Stimulated activated CD8-positive, alpha-beta memory T cell treated with anti-CD3 and anti-CD28 coated beads, Interleukin-12 subunit alpha, Interleukin-12 subunit beta, amount 100 ng/mL, for 24 hours (primary cell): ENCODE data around the gene PPP1CA.
"Not testable (repeated sequence)": the region's sequence is repeated elsewhere in the genome, so short reads cannot be mapped to it uniquely, and the experiment has no call there.

ENCODE experiments used
- DNase-seq: peaks from one replicate; pipeline ENCODE4 v3.0.0-alpha.2; 2020; ENCODE audit errors: extremely low read depth

Gene PPP1CA

DNA sequence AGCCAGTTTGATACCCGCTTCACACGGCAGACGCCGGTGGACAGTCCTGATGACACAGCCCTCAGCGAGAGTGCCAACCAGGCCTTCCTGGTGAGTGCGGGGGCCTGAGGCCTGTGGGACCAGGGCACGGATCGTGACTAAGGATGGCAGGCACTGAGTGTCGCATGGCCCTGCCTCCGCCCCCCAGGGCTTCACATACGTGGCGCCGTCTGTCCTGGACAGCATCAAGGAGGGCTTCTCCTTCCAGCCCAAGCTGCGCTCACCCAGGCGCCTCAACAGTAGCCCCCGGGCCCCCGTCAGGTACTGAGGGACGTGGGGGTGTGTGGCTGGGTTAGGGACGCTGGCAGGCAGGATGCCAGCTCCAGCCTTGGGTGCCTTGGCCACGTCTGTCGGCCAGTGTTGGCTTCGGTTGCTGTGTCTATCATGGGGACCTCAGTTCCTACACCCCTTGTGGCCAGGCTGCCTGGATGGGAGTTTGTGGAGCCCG, 32.8 kb upstream of the PPP1CA start:
- DNase-seq, result no peak

DNA sequence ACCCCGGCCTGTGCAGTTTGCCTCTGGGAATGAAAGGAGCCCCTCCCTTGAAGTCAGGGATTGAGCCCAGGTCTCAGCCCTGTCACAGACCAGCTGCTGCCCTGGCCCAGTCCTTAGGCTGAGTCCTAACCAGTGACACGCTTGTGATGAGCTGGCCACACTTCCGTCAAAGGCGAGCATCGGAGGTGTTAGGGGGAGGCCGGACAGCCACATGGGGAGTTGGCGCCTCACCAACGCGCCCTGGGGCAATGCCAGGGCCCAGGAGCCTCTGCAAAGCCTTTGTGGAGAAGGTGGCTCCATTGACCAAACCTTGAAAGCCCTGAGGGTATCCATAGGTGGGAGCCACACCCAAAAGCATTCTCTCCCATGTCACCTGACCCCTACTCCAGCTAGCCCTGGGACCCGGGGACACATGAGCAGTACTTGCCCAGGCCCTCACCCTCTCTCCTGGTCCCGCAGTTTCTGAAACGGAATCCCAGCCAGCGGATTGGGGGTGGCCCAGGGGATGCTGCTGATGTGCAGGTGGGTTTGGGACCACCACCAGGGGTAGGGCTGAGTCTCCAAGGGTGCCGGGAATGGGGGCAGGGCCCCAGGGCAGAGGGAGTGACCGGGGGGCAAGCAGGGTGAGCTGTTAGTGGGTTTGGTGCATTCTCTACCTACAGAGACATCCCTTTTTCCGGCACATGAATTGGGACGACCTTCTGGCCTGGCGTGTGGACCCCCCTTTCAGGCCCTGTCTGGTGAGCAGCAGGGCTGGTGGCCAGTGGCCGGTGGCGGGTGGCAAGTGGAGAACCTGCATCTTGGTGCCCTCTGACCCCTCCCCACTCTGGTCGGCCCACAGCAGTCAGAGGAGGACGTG, 32.1 kb upstream of the PPP1CA start:
- no peak for DNase-seq

DNA sequence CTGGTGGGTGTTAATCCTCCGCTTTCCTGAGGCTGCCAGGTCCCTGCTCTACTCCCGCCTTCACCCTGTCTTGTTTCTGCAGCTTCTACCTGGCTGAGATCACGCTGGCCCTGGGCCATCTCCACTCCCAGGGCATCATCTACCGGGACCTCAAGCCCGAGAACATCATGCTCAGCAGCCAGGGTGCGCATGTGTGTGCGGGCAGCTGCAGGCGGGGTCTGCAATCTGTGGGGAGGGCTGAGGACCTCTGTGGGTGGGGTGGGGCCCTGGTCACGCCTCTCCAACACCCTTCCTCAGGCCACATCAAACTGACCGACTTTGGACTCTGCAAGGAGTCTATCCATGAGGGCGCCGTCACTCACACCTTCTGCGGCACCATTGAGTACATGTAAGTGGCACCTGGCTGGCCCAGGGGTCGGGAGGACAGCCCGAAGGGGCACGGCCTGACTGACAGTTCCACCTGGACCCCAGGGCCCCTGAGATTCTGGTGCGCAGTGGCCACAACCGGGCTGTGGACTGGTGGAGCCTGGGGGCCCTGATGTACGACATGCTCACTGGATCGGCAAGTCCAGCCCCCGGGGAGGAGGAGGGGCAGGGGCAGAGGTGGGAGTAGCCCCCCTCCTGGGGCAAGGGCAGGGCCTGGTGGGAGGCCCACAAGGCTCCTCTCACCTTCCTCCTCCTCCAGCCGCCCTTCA, 31.1 kb upstream of the PPP1CA start:
- DNase-seq, result no peak

DNA sequence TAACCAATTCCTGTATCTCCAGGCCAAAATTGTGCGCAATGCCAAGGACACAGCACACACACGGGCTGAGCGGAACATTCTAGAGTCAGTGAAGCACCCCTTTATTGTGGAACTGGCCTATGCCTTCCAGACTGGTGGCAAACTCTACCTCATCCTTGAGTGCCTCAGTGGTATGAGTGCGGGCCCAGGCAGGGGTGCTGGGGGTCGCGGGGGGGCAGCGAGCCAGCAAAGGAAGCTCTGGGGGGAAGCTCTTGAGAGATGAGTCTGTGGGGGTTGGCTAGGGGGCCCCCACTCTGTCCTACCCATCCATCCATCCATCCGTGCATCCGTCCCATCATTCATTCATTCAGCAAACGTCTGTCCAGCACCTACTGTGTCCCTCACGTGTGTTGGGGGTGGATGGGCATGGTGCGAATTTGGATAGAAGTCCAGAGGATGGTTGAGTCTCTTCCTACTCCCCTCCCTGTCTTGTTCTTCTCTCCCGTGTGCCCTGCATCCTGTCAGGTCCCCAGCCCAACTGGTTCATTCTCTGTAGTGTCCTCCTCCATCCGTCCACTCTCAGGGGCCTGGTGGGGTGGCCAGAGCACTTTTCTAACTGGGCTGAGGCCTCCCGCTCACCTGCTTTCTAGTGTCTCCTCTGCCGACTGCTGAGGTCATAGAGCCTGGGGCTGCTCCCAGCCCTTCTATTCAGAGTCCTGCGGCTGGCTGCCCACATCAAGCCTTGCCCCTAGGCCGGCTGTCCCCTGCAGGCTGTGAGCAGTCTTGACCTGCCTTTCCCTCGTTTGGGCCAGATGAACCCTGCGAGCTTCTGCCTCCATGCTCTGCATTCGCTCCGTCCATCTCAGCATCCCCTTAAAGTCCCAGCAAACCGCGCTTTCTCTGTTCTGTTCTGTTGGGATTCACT, 29.9 kb upstream of the PPP1CA start:
- no peak for DNase-seq

DNA sequence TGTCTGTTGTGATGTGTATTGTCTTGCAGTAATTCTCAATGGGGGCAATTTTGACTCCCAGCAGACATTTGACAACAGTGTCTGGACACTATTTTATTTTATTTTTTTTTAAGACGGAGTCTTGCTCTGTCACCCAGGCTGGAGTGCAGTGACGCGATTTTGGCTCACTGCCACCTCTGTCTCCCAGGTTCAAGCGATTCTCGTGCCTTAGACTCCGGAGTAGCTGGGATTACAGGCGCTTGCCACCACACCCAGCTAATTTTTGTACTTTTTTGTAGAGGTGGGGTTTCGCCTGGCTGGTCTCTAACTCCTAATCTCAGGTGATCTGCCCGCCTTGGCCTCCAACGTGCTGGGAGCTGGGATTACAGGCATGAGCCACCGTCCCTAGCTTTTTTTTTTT, 28.1 kb upstream of the PPP1CA start:
- DNase-seq, result no peak

DNA sequence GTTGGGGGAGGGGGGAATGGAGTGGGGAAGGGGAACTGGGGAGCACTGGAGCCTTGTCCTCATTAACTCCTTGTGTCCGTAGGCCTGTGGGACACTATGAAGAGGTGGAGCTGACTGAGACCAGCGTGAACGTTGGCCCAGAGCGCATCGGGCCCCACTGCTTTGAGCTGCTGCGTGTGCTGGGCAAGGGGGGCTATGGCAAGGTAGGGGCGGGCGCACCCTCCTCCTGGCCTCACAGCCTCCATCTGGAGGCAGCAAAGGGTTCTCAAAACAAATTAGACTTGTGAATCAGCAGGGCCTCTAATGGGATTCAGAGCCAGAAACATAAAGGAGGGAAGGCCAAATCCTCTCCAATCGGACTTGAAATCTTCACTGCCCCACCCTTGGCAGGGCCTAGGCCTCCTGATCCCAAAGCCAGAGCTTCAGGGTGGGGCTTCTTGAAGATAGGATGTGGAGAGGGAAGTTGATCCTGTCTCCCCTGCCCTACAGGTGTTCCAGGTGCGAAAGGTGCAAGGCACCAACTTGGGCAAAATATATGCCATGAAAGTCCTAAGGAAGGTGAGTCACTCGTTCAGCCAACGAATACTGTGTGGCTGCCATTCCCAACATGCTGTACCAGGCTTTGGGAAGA, 27.5 kb upstream of the PPP1CA start:
- no peak for DNase-seq

DNA sequence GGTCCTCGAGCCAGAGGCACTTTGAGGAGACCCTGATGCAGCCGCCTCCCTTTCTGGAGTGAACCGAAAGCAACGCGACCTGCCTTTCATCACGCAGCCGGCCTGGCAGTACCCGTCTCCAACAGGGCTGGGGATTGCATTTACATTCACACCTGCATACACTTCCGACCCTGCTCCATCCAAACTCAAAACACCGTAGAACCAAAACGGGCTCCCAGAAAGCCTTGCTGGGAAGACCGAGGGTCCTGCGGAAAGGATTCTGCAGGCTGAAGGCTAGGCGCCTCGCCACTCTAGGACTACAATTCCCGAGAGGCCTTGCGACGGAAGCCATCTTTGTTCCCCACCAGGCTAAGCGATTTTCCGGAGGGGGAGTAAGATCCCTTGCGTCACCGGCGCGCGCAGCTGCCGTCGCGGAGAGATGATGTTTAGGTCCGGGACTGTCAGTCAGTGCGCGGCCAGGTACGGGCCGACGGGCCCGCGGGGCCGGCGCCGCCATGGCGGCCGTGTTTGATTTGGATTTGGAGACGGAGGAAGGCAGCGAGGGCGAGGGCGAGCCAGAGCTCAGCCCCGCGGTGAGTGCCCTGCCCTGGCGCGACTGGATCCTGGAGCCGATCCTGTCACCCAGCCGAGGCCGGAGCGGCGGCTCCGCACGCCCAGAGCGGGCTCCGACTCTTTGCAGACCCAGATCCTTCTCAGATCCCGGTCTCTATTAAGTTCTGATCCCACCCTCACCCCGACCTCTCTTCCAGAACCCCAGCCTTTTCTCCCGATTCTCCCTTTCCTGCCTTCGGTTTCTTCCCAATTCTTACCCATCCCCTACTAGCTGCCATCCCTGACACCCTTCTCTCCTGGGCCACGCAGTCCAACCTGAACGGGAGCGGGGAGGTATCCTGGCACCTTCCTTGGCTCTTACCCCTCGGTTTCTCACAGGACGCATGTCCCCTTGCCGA, 26.7 kb upstream of the PPP1CA start, which contains the start of gene RPS6KB2:
RPS6KB2 (plus strand) TSS at position 443 of the 950 bp plus-strand sequence; CDS start at position 495, 52 bp downstream.
- DNase-seq, result peak; percentile 99

DNA sequence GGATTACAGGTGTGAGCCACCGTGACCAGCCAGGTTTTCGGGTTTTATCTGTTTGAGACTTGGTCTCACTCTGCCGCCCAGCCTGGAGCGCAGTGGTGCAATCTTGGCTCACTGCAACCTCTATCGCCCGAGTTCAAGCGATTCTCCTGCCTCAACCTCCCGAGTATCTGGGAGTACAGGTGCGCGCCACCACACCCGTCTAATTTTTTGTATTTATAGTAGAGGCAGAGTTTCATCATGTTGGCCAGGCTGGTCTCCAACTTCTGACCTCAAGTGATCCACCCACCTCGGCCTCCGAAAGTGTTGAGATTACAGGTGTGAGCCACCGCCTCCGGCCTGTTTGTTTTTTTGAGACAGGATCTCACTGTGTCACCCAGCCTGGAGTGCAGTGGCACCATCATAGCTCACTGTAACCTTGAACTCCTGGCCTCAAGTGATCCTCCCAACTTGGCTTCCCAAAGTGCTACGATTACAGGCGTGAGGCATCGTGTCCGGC, 25.8 kb upstream of the PPP1CA start:
- not testable (repeated sequence) for DNase-seq

DNA sequence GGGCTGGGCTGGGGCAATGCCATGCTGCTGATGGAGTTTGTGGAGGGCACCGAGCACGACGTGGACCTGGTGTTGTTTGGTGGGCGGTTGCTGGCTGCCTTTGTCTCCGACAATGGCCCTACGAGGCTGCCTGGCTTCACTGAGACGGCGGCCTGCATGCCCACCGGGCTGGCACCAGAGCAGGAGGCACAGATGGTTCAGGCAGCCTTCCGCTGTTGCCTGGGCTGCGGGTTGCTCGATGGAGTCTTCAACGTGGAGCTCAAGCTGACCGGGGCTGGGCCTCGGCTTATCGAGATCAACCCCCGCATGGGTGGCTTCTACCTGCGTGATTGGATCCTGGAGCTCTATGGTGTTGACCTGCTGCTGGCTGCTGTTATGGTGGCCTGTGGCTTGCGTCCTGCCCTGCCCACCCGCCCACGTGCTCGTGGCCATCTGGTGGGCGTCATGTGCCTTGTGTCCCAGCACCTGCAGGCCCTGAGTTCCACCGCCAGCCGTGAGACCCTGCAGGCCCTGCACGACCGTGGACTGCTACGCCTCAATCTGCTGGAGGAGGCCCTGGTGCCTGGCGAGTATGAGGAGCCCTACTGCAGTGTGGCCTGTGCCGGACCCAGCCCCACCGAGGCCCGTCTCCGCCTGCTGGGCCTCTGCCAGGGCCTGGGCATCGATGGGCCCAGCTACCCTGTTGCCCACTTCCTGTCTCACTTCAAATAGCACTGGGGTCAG, 22.4 kb upstream of the PPP1CA start:
- DNase-seq, result no peak

DNA sequence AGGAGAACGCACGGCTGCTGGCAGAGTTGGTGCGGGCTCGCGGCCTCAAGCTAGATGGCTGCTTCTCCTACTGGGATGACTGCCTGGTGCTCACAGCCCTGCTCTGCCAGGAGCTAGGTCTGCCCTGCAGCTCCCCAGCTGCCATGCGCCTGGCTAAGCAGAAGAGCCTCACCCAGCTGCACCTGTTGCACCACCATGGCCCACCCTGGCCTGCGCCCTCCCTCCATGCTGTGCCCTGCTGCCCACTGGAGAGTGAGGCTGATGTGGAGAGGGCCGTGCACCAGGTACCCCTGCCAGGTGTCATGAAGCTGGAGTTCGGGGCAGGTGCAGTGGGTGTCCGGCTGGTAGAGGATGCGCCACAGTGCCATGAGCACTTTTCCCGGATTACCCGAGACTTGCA, 21.8 kb upstream of the PPP1CA start:
- no peak for DNase-seq

DNA sequence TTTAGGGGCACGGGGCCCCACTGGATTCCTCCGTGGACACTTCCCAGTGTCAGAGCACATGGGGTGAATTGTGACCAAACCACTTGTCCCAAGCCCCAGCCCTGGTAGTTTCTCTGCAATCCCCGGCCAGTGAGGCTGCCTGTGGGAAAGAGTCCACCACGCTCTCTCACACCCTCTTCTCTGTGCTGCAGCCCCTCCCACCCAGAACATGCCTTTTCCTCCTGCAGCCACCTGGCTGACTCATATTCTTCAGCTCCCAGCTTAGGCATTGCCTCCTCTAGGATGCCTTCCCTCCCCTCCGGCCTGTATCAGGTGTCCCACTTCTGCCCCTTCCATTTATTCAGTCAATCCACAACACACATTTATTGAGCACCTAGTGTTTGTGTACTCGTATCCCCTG, 21.2 kb upstream of the PPP1CA start:
- DNase-seq, result no peak

DNA sequence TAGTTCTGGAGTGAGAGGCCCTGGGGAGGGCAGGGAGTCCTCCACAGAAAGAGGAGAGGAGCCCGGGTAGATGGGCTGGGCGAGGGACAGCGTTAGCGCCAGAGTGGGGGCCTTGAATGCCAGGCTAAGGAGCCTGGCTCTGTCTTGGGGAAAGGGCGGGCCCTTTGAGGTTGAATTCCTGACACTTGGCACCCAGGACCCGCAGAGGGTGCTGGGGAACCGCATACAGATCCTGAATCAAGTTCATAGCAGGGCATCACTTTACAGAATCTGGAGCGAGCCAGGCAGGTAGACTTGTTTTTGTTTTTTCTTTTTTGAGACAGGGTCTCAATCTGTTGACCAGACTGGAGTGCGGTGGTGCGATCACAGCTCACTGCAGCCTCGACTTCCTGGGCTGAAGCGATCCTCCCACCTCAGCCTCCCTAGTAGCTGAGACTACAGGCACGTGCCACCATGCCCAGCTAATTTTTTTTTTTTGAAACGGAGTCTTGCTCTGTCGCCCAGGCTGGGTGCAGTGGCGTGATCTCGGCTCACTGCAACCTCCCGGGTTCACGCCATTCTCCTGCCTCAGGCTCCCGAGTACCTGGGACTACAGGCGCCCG, 19.9 kb upstream of the PPP1CA start:
- no peak for DNase-seq

DNA sequence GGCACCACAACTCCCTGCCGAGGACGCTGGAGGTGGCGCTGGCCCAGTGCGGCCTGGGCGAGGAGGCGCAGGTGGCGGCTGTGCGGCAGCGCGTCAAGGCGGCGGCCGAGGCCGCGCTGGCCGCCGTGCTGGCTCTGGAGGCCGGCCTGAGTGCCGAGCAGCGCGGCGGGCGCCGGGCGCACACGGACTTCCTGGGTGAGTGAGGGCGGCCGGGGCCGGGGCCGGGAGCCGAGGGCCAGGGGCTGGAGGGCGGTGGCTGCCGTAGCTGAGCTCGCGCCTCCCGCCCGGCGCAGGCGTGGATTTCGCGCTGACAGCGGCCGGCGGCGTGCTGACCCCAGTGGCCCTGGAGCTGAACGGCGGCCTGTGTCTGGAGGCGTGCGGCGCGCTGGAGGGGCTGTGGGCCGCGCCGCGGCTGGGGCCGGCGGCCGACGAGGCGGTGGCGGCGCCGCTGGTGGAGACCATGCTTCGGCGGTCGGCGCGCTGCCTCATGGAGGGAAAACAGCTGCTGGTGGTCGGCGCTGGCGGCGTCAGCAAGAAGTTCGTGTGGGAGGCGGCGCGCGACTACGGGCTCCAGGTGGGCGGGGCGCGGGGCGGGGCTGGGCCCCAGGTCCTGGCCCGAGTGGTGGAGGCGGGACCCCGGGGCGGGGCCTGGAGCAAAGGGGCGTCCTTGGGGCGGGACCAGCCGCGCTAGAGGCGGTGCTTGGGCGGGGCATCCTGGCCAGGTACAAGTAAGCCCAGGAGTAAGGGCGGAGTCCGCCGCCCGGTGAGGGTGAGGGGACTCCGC, 19.2 kb upstream of the PPP1CA start:
- peak; percentile 99 for DNase-seq

DNA sequence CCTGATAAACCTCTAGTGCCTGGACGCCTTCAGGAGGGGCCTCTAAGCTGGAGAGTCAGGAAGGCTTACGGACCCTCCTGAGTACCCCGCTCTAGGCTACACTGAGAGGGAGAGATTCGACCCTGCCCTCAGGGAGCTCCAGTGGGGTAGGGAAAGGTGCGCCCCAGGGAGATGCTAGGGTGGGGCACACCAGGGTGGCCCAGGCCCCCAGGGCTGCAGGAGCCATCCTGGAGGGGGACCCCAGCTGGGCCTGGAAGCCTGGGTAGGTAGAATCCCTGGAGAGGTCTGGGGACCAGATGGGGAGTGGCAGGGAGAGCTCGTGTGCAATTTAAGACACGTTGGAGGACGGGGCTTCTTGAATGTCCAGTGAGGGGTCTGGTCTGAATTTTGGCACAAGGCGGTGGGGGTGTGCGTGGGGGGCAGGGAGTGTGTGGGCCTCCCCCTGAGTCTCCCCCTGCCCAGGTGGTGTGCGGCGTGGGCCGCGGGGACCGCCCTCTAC, 18.5 kb upstream of the PPP1CA start:
- DNase-seq, result no peak

DNA sequence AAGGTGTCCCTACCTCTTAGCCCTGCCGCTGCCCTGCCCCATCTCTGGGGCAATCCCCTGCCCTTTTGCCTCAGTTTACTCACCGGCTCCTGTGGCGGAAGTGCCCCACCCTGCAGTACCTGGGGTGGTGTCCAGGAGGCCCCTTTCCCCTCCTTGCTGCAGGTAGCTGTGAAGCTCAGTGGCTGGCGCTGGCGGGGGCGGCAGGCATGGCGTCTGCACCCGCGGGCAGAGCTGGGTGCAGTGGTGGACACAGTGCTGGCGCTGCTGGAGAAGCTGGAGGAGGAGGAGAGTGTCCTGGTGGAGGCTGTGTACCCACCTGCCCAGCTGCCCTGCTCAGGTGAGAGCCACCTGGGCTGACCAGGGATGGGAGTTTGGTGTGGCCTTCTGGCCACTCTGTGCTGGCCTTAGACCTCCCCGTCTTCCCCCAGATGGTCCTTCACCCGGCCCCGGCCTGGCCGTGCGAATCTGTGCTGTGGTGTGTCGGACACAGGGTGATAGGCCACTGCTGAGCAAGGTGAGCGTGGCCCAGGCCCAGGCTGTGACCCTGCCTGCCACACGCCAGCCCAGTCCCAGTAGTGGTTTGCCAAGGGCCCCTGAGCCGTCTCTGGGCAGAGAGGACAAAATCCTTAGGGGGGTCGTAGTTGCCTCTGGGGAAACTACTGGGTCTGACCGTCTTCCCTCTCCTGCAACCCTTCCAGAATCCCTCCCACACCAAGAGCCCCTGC, 17.8 kb upstream of the PPP1CA start:
- no peak for DNase-seq

DNA sequence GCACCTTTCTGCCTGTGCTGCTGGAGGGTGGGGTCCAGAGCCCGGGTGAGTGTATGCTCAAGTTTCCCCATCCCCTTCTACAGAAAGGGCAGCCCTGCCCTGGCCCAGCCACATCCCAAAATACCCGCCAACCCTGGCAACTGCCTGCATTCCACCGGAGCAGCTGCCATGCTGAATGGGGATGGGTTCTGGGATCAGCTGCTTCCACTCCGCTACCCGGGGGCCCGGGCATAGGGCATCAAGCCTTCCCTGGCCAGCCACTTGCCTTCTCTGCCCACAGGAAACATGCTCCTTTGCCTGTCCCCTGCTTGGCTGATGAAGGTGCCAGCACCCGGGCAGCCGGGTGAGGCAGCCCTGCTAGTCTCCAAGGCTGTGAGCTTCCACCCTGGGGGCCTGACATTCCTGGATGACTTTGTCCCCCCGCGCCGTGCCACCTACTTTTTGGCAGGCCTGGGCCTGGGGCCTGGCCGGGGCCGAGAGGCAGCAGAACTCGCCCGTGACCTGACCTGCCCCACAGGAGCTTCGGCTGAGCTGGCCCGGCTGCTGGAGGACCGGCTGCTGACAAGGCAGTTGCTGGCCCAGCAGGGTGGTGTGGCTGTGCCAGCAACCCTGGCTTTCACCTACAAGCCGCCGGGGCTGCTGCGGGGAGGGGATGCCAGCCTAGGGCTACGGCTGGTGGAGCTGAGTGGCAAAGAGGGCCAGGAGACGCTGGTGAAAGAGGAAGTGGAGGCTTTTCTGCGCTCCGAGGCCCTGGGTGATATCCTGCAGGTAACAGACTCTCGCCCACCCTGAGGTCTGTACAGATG, 17.0 kb upstream of the PPP1CA start:
- DNase-seq, result no peak
